ENCODE data around the gene PRKACB.
A peak's percentile ranks its signal among the peaks of the same experiment; 100 is the strongest.
"Not testable (repeated sequence)": the region's sequence is repeated elsewhere in the genome, so short reads cannot be mapped to it uniquely, and the experiment has no call there.

PRKACB gene

DNA sequence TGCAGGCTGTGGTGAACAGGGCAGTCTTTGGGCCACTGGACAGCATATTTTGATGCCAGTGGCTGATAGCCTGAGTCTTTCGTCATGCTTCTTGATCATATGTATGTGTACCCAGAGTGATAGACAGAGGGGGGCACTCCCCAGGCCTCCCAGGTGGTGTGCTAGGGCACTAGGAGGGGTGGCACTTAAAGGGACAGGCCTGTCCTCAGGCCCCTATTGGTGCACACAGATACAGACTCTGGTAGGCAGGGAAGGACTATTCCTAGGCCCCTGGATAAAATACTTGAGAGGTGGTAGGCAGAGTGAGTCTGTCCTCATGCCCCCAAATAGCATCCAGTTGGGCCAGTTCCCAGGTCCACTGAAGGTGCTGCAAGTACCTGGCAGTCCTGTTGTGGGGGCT, 80.8 kb downstream of the PRKACB start:
- no peak for FAIRE-seq

DNA sequence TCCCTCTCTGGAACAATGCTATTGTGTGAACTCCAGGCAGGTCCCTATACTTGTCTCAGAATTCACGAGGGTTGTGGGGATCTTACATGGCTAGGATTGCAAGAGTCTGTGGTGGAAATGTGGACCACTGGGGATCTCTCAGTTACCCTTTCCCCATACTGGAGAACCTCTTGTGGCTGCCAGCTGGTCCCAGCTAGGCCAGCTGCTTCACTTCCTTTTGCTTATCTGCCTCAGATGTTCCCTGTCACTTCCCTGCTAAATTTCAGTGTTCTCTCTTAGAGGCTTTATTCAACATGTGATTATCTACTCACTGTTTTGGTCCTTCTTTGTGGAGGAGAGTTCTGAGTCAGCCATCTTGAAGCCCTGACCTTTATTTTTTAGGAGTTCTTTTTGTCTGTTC, 81.6 kb downstream of the PRKACB start:
- FAIRE-seq = no peak

- FAIRE-seq = not testable (repeated sequence)
Observed at GRCh38 chr1:84232676-84233075, 88.6 kb downstream of the PRKACB start.

GRCh38 chr1:84236256-84236655, 92.2 kb downstream of the PRKACB start:
- peak; percentile 76 for FAIRE-seq

- no peak for FAIRE-seq
Observed at GRCh38 chr1:84242641-84243040, 98.6 kb downstream of the PRKACB start.

DNA sequence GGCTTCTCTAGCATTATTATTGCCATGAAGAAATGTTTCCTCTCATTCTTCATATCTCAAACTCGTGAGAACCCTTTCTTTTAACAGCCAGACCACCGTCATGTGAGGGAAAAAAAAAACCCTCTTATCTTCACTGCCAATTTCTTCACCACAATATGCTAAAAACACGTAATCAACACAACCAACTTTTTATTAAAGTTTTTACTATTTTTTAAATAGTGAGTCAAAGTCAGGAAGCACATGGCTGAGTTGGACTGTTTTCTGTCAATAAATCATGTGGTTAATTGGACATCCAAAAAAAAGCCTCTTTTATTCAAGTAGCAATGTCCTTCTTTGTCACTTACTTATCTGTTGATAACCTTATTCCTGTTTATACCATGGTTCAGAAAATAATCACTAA, 101.5 kb downstream of the PRKACB start:
- peak; percentile 77 for FAIRE-seq

DNA sequence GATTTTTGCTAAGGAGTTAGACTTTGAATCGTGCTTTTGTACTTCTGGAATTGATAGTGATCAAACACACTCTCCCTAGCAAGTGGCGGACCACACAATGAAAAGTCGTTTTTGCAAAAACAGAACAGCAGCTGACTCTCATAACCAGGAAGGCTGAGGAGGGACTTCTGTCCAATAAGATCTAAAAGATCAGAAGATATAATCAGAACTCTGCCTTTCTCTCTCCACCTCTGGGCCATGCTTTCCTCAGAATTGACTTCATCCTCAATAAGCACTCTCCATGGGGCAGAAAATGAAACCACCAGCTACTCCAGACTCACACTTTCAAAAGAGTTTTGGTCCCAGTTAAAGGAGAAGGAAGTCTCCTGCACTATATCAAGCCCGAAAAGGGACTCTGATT, 102.1 kb downstream of the PRKACB start:
- no peak for FAIRE-seq

DNA sequence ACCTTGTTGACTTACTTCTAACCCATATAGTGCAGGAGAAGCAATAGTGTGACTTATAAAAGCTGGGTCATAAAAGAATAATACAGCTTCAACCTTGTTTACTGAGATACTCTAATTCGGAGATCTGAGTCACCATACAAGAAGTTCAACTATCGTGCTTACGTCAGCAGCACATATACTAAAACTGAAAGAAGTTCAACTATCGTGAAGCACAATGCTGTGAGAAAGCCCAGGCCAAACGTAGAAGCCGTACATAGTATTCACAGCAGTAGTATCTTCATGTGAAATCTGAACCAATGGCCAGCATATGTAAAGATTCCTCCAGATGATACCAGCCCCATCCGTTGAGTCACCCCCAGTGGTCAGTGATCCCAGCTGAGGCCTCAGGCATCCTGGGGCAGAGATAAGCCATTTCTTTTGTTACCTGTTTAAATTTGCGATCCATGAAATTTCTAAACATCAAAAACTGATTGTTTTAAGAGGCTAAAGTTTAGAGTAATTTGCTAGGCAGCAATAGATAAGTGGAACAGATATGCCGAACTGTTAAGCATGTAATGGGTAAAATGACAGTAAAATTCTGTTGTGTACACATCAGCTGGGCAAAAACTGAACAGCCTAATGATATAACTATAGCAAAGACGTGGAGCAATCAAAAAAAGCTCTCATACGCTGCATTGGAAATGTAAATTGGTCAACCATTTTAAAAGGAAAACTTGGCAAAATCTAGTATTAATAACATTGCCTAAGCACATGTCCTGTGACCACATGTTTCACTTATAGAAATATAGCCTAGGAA, 103.6 kb downstream of the PRKACB start:
- no peak for FAIRE-seq

DNA sequence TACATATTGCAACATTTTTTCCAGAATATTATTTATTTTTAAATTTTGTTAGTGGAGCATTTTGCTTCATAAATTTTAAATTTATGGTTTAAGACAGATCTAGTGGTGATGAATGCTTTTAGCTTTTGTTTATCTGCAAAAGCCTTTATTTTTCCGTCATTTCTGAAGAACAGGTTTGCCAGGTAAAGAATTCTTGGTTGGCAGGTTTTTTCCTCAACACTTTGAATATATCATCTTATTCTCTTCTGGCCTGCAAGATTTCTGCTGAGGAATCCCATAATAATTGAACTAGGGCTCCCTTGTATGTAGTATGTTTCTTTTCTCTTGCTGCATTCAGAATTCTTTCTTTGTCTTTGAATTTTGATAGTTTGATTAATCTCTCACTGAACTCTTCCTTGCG, 106.6 kb downstream of the PRKACB start:
- no peak for FAIRE-seq

DNA sequence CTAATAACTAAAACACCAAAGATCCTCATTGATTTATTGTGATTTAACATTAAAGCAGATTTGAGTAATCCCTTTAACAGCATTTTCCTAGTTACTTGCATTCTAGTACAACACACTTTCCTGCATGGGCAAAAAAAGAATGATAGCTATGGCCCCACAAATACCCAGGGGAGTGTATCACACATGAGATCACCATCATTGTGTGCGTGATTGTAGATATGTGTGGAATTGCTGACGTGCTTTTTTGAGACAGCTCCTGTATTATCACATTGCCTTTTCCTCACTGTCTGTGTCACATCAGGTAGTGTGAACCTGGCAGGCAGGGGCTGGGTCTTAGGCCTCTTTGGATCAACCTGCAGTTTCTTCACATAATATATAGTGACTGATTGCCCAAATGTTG, 109.0 kb downstream of the PRKACB start:
- FAIRE-seq = no peak

- peak; percentile 89 for FAIRE-seq
Observed at GRCh38 chr1:84253891-84254290, 109.8 kb downstream of the PRKACB start.

- FAIRE-seq = no peak
Observed at GRCh38 chr1:84254703-84255238, 110.7 kb downstream of the PRKACB start.

DNA sequence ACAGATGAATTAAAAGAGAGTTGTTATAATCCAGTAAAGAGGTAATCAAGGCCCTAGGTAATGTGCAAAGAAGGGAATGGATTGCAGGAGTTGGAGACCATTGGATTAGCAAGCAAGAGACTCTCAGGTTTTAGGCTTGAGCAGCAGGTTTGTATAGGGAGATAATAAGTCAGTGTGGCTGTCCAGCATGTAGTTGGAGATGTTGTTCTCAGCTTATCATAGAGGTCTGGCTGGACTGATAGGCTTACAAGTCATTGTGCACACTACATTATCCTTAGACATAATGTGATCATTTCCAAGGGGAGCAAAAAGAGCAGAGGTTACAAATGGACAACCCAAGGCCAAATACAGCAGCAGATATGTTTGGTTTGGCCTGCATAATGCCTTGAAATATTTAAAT, 111.5 kb downstream of the PRKACB start:
- FAIRE-seq = no peak

DNA sequence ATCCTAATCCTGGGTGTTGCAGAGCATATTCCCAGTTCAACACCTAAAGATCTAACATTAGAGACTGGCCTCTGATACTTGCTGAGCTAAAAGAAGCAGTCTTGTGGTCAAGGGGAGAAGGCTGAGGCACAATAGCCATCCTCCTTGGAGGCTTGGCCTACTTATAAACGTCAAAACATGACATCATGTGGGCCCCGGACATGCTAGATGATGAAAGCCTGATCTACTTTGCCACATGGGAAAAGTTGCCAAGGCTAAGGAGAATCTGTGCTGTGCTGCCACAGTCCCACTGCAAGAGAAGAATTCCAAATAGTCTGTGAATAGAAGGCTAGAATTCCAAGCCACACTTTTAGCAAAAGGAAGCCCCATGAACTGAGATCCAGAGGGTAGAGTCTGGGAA, 113.5 kb downstream of the PRKACB start:
- FAIRE-seq = no peak

DNA sequence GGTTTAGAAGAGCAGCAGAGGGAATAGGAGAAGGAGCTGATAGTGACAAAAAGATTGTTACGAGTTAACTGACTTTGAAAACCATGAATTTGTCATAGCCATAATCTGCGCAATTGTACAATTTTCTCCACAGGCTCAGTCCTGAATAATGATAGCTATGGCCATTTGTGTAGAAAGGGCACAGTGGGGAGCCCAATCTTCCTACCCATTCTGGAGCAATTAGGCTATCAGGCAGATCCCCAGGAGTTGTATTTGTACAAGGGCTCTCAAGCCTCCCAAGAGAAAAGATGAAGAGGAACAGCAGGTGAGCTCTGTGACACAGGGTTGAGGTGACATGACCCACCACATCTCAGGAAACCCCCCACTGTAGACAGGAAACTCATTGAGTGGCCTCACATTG, 115.3 kb downstream of the PRKACB start:
- no peak for FAIRE-seq

DNA sequence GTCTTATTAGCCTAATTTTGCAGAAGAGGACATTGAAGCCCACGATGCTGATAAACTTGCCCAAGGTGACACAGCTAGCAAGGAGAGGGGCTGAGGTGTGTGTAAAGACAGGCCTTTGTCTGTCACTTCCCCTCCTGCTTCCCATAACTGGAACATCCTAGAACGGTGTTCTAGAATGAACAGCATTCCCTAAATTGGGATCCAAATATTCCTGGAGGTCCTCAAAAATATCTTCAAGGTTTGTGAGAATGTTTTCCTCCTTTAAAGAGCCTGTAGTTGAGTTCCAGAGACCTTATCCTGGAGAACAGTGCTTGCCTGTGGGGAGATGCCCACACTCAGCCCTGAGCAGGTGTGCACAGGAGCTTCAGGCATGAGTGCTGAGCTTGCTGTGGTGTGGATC, 115.9 kb downstream of the PRKACB start:
- FAIRE-seq = no peak

GRCh38 chr1:84260852-84261518, 116.9 kb downstream of the PRKACB start:
- no peak for FAIRE-seq

DNA sequence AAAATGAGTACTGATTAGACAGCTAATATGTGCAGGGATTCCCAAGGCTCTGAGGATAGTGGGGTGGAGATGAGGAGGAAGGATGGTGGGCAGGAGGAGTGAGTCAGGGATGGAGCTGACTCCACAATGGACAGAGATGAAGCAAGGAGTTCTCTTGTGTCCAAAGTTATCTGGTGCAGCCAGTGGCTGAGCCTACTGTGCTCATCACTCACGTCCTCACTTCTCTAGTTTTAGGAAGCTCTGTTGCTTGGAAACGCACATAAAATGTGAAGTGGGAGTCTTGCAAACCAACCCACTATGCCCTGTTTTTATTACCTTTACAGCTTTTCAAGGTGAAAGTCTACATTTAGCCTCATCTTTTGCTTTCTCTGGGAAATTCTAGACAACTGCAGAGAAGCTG, 120.9 kb downstream of the PRKACB start:
- no peak for FAIRE-seq

DNA sequence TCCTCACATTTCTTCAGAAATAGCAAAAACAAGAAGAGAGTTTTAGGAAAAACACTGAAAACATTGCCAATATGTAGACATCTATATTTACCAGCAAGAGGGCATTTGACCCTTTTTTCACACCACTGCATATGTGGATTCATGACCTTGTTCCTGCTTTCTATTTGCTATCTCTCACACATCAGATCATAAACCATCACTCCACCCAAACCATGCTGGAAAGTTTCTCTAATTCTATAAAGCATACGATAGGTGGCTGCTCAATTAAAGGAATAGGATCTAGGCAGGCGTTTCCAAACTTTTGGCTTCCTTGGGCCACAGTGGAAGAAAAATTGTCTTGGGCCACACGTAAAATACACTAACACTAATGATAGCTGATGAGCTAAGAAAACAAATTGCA, 121.8 kb downstream of the PRKACB start:
- FAIRE-seq = no peak

DNA sequence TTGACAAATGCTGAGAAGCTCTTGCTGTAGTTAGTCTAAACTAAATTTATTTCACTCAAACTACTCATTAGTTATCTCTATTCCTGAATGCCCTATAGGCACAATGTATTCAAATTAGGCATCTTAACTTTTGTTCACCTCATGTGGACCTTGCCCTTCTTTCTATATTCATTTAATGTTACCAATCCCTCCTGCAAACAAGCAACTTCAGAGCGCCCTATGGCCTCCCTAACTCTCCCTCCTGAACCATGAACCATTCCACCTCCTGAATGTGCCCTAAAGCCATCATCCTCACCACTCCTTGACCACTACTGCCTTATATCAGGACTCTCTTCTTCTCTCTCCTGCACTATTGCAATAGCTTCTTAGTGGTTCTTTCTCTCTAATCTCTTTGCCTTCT, 122.7 kb downstream of the PRKACB start:
- no peak for FAIRE-seq

DNA sequence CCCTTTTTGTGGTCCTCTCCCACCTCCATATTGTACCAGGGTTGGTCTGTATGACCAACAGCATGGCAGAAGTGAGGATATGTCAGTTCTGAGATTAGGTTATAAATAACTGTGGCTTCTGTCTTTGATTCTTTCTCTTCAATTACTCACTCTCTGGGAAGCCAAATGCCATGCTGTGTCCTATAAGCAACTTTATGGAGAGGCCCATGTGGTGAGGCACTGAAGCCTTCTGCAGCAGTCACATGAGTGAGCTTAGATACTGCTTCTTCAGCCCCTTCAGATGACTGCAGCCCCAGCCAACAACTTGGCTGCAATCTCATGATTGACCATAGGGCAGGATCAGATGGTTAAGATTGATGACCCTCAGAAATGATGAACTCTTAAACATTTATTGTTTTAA, 123.4 kb downstream of the PRKACB start:
- FAIRE-seq = no peak

GRCh38 chr1:84268346-84268745, 124.3 kb downstream of the PRKACB start:
- no peak for FAIRE-seq

DNA sequence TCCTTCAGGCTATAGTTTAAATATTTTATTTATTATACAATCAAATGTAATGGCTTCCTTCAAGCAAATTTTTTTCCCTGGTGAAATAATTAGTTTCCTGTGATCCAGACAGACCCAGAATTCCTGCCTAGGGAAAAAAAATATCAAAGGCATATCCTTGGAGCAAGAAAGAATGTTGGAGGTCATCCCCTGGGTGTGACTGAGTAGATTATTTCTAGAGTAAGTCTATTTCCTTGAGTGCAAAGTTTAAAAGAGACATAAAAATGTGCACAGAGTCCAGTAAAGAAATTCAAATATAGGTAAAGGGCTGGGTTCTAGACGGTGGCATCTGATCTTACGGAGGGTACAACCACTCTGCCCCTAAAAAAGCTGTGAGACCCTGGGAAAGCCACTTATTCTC, 125.2 kb downstream of the PRKACB start:
- FAIRE-seq = no peak

DNA sequence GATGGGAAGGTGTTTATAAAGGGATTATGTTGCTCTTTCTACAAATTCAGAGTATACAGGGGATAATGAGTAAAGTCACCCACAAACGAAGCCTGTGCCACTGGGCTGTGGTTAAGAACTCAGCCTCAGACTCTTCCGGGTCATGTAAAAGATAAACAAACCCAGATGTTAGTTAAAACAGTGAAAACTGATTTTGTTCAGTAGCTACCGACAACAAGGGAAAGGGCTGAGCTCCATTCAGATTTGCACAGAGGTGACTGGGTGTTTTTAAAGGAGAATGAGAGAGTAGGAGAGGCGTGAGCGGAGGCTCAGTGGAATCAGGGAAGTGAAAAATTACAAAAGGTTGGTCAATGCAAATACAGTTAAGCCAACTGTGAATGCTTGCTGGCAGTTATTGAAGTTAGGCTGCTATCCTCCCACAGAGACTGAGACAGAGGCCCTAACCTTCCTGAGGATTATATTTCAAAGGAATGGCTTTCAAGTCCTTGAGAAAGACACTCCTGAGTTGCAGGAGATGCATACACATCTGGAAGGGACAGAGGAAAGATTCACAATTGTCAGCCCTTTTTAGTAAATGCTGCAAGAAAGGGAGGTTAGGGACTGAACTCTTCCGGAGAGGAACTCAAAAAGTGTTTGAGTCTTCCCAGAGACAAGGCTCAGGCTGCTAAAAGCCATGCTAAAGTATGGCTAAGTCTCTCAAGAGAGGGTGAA, 127.5 kb downstream of the PRKACB start:
- FAIRE-seq = peak; percentile 69

Measured in islet of Langerhans (tissue), 1 donor.